Fibroblast of mammary gland (primary cell): ENCODE measurements around the gene GLRX3.
A peak's percentile ranks its signal among the peaks of the same experiment; 100 is the strongest.
"Not testable (repeated sequence)": the region's sequence is repeated elsewhere in the genome, so short reads cannot be mapped to it uniquely, and the experiment has no call there.

Experiments used
- DNase-seq: peaks from one replicate; pipeline ENCODE4 v3.0.0-alpha.2; 2010; ENCODE audit warnings: low read depth
- H3K4me3 ChIP-seq: 2 replicates; pipeline ENCODE4 v1.5.1; 2011; ENCODE audit warnings: low read depth, mild to moderate bottlenecking, low read length, moderate library complexity; ENCODE audit not compliant: control insufficient read depth
- TF ChIP-seq, protein P1 (sequence below): conservative IDR thresholded peaks from 2 replicates; pipeline ENCODE4 v1.5.1; 2011; ENCODE audit warnings: low read depth, low read length, inconsistent platforms; ENCODE audit not compliant: control insufficient read depth, insufficient read depth

Gene GLRX3

DNA sequence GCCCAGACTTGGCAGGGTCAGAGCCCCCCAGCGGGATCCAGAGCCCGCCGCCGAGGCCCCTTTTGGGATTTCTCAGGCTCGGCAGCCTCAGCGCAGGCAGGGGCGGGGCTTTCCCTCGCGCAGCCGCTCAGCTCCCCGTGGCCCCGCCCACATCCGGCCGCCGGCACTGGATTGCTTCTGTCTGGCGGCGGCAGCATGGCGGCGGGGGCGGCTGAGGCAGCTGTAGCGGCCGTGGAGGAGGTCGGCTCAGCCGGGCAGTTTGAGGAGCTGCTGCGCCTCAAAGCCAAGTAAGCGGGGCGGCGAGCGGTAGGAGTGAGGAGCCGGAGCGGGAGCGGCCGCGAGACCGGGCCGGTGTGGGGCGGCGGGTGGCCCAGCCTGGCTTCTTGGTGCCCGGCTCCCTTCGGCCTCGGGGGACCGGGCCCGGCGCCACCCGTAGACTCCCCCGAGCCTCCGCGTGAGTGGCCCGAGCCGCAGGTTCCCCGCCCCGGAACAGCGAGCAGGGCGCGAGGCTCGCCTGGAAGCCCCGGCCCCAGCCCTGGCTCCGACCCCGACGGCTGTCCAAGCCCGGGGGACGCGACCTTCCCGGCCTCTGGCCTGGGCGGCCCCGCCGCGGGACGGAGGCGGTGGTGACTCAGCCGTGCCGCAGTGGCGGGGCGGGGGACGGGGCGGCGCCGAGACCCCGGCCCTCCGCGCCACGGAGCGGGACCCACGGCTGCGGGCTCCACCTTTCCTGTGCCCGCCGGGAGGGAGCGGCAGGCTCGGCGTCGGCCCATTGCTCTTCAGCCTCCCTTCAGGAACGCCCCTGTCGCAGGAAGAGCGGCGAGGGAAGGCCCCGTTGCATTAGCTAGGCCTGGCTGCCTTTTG lies at the start of gene GLRX3:
GLRX3 (plus strand) TSS at position 166 of the 864 bp plus-strand sequence; CDS start at position 196, 30 bp downstream.
- H3K4me3 ChIP-seq: peak within 1 kb of the TSS; percentile 73
- TF ChIP-seq, protein P1, sequence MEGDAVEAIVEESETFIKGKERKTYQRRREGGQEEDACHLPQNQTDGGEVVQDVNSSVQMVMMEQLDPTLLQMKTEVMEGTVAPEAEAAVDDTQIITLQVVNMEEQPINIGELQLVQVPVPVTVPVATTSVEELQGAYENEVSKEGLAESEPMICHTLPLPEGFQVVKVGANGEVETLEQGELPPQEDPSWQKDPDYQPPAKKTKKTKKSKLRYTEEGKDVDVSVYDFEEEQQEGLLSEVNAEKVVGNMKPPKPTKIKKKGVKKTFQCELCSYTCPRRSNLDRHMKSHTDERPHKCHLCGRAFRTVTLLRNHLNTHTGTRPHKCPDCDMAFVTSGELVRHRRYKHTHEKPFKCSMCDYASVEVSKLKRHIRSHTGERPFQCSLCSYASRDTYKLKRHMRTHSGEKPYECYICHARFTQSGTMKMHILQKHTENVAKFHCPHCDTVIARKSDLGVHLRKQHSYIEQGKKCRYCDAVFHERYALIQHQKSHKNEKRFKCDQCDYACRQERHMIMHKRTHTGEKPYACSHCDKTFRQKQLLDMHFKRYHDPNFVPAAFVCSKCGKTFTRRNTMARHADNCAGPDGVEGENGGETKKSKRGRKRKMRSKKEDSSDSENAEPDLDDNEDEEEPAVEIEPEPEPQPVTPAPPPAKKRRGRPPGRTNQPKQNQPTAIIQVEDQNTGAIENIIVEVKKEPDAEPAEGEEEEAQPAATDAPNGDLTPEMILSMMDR: no peak
- DNase-seq: peak; percentile 64

- DNase-seq, H3K4me3 ChIP-seq: not testable (repeated sequence)
These were observed 45.6 kb upstream of the GLRX3 start for GRCh38 chr10:130090565-130090964.

DNA sequence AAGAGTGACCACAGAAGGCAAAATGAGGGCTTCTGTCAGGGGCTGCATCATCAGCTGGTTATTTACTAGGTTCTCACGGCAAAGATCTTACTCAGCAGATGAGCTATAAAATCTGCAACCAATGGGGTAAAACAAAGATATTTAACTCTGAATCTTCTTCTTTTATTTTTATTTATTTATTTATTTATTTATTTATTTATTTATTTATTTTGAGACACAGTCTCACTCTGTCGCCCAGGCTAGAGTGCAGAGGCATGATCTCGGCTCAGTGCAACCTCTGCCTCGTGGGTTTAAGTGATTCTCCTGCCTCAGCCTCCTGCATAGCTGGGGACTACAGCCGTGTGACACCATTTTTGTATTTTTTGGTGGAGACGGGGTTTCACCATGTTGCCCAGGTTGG lies 36.8 kb upstream of the GLRX3 start:
- TF ChIP-seq, protein P1: no peak
- DNase-seq: no peak
- no peak overlapping the region for H3K4me3 ChIP-seq

GRCh38 chr10:130105724-130106123 lies 30.5 kb upstream of the GLRX3 start:
- H3K4me3 ChIP-seq: no peak overlapping the region
- no peak for DNase-seq
- TF ChIP-seq, protein P1: no peak

GRCh38 chr10:130108146-130108545 lies 28.0 kb upstream of the GLRX3 start:
- not testable (repeated sequence) for H3K4me3 ChIP-seq, DNase-seq

DNA sequence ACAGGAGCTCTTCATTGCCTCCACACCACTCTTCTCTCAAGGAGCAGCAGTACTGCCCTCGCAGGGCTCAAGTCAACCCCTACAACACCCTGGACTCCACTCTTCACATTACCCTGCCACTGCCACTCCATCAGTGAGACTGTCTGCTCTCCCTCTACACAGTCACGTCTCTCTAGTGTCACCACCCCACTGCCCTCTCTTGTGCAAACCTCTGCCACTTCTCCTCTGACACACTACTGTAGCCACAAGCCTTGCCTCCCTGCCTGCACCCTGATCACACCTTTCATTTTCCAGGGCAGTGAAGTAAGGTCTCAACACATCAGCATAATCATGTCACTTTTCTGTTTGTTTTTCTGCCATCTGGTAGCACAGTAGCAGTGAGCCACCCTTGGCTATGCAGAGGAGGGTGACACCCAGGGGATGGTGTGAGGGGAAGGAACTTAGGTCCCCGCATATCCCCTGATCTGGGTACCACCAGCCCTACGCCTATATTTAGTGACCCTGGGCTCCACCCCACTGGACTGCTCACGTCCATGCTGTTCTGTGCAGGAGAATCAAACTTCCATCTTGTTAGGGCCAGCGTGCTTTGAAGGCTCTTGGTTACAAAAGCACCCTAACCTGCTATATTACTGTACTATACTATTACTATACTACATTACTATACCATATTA lies 27.1 kb upstream of the GLRX3 start:
- TF ChIP-seq, protein P1: no peak
- no peak for DNase-seq
- H3K4me3 ChIP-seq: peak overlapping the region; percentile 74

DNA sequence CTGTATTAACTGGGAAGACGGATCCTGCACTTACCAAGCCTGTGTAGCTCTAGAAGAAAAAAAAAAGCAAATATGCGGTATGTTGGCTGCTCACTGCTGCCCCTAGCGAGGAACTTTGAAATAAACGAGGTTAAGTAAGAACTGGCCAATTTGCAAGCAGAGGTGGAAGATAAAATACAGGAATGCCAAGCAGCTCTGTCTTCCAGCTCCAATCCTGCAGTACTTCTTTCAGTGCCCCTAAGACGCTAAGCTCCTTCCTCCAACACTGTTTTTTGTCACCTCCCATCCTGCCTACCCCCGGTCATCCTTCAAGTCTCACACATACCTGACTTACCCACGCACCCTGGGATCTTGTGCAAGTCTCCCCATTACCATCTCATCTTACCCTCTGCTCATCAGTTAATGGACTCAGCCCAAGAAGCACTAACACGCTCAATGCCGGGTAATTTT lies 26.4 kb upstream of the GLRX3 start:
- TF ChIP-seq, protein P1: peak; percentile 88
- peak overlapping the region; percentile 74 for H3K4me3 ChIP-seq
- DNase-seq: peak; percentile 86
